HG02852 (cell line): ENCODE measurements around the gene LRRC15.

Source experiments
- ATAC-seq: cut with Tn5 transposase; IDR thresholded peaks from one replicate; pipeline ENCODE4 v1.9.1; 2021; ENCODE audit warnings: mild to moderate bottlenecking, moderate library complexity; ENCODE audit not compliant: unreplicated experiment

LRRC15 gene

GRCh38 chr3:194305356-194306108 is 64.0 kb downstream of the LRRC15 start:
- no peak for ATAC-seq
